HG03442 (cell line): ENCODE results near the gene CHRNA3.
"Not testable (repeated sequence)": the region's sequence is repeated elsewhere in the genome, so short reads cannot be mapped to it uniquely, and the experiment has no call there.

Source experiments
- ATAC-seq: cut with Tn5 transposase; IDR thresholded peaks from one replicate; pipeline ENCODE4 v1.9.1; 2021; ENCODE audit warnings: mild to moderate bottlenecking, moderate library complexity; ENCODE audit not compliant: unreplicated experiment

The CHRNA3 gene

GRCh38 chr15:78563092-78563491 is 57.7 kb downstream of the CHRNA3 start:
- ATAC-seq, result no peak

GRCh38 chr15:78561490-78561889 is 59.3 kb downstream of the CHRNA3 start:
- no peak for ATAC-seq

GRCh38 chr15:78560201-78560600 is 60.6 kb downstream of the CHRNA3 start:
- ATAC-seq, result not testable (repeated sequence)

- ATAC-seq, result no peak
These were observed 68.2 kb downstream of the CHRNA3 start for GRCh38 chr15:78552597-78552996.

GRCh38 chr15:78551902-78552301 is 68.9 kb downstream of the CHRNA3 start:
- no peak for ATAC-seq

GRCh38 chr15:78550815-78551214 is 70.0 kb downstream of the CHRNA3 start:
- no peak for ATAC-seq

- no peak for ATAC-seq
These were observed 70.6 kb downstream of the CHRNA3 start for GRCh38 chr15:78550194-78550593.
